COLO668 (cell line): ENCODE data around the gene SEC14L1.

ENCODE experiments used
- DNase-seq: peaks from one replicate; lab custom pipeline; 2025; ENCODE audit not compliant: unreplicated experiment; lab: John Stamatoyannopoulos, UW

Gene SEC14L1

DNA sequence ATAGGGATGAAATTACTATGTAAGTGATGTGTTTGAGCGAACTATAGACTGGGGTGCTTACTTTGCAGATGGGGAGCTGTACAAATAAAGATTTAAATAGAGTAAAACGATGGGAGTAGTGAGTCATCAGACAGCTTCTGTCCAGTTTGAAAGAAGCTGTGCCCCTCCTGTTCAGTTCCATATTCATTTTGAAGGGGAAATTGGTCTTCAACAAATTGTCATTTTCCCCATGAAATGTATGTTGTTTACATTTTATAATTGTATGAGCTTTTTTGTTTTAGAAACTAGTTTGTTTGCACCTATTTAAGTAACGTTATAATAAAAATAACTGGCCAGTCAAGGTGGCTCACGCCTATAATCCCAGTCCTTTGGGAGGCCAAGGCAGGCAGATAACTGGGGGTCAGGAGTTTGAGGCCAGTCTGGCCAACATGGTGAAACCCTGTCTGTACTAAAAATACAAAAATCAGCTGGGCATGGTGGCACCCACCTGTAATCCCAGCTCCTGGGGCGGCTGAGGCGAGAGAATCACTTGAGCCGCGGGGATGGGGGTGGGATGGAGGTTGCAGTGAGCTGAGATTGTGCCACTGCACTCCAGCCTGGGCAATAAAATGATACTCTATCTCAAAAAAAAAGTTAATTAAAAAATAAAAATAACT, 20.2 kb downstream of the SEC14L1 start:
- peak; percentile 12 for DNase-seq

DNA sequence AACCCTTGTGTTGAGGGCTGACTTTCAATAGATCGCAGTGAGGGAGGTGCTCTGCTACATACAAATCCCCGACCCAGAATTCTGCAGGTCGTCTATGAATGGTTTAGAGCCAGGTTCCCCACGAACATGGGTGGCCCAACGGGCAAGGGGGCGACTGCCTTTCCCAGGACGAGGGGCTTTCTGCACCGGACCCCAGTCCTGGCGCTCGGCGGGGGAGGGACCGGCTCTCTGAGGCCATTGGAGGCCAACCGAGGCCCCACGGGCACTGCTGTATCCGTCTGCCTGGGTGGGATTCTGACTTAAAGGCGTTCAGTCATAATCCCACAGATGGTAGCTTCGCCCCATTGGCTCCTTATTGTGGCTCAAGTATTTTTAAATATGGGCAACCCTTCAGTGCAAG, 21.2 kb downstream of the SEC14L1 start:
- no peak for DNase-seq

DNA sequence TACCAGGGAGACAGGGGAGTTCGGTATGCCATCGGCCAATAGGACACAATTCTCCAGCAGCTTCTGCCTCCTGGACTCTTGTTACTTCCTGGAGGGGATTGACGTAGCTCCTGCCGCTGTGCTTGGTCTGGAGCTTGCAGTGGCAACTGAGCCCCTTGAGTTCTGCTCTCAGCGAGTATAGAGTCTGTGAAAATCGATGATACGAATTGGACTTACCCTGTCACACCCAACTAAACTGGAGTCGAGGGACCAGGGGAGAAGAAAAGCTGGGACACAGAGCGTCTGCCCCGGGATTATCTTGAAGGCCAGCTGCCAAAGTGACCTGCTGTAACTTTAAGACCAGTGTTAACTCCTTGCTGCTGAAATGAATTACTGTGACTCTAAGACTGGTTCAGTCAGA, 22.2 kb downstream of the SEC14L1 start:
- DNase-seq: no peak

DNA sequence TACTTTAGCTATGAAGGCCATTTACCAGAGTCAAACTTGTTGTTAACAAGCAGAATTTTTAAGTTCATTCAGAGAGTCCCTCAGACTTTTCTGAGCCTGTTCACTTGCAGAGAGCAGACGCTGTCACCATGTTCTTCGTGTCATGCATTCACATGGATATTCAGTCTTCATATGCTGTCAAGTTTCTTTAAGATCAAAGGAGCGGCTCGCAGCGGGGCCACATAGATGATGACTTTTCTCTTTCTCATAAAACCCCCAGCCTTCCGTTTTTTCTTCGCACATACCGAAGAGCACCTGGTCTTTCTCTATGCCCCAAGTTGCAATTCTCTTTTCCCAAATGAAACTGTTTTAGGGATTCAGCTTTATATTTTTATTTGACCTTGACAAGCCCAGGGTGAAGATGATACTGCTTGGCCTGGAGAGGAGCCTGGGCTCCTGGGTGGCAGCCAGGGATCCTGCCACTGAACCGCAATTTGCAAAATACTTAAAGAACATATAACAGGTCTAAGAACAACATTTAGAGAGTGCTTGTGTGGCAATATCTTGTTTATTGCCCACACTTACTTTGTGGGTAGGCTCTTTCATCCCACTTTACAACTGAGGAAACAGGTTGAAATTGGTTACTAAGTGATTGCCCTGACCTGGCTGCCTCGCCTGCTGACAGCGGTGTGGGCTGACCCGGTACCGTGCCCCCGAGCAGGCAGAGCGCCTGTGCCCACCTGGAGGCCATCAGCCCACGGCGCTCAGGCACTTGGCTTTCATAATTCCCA, 22.9 kb downstream of the SEC14L1 start:
- no peak for DNase-seq

DNA sequence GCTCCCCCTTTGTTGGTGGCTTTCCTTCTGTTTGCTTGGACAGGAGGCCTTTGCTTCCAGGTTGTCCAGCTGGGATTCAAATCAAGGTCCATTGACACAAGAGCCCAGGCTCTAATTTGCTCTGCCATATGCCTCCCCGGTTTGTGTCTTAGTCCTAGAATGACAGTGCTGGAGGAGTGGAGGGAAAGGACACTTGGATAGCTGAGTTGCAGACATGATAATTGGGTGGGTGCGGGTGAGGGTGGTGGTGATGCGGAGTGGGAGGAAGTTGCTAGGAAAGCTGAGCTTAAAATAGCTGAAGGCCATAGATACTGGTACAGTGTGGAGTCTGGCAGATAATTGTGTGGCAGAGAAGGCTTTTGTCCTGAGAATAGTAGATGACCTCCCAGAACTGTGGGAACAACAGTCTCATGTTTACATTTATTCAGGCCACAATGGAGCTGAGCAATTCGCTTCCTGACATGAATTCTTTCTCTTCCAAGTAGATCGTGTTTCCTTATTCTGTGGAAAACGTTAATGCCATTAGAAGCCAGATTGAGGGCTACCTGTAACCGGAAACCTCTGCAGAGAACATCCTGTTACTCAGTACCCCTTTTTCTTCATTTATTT, 23.8 kb downstream of the SEC14L1 start:
- peak; percentile 27 for DNase-seq

DNA sequence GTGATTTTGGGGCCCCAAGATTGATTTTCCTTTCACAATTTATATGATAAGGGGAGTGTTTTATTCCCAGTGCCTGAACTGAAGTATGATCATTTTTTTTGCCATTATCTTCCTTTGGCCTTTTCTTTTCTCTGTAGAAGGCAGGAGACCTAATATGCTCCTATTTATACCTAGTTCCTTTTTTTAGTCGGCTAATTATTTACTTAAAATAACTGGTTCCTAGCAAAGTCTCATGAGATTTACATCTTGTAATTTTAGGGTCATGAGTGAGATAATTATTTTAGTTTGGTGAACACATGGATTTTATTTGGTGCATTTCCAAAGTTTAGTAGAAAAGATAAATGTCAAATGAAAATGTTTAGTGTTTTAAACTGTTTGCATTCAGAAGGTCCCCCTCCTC, 24.8 kb downstream of the SEC14L1 start:
- no peak for DNase-seq

DNA sequence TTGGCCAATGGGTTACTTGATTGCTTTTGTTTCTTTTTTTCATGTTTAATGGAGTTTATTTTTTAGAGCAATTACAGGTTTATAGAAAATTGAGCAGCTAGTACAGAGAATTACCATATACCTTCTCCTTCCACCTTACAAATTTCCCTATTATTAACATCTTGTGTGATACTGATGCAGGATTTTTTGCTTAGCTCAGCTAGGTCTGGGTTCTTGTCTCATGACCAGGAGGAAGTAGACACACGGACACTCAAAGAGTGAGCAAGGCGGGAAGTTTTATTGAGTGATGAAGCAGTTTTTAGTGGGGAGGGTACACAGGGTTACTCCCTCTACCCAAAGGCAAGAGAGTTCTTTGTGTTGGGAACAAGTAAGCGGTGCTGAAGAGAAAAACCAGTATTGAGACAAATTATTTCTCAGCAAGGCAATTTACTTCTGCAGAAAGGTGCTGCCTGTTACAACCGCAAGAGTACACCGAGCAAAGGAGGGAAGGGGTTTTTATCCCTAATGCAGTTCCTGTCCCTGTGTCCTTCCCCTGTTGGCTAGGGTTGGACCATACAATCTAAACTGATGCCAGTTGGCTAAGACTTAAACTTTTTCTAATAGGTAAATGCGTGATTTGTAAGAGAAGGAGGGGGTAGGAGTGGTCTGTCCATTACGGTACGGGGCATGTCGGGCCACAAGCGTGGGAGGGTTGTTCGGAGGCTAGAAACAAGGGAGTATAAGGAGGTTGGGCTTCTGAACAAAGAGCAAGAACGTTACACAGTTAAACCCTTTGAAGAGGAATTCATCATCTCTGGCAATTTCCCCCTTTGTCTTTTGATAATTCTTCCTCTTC, 26.9 kb downstream of the SEC14L1 start:
- no peak for DNase-seq

DNA sequence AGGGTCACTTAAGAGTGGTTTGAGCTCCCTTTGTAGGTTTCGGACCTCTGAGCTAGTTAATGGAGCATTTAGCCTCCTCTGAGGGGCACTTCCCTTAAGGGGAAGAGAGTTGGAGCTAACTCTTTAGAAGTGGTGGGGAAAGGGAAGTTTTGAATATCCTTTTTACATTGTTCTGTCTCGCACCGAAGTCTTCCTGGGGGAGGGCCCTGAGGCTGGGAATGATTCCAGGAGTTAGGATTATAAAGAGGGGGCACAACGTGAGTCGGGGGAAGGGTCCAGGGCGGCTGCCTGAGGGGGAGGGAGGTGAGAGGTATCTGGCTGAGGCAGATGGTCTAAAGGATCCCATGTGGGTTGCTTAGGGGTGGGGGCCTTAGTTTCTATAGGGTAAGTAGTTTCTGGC, 32.3 kb downstream of the SEC14L1 start:
- DNase-seq: no peak

DNA sequence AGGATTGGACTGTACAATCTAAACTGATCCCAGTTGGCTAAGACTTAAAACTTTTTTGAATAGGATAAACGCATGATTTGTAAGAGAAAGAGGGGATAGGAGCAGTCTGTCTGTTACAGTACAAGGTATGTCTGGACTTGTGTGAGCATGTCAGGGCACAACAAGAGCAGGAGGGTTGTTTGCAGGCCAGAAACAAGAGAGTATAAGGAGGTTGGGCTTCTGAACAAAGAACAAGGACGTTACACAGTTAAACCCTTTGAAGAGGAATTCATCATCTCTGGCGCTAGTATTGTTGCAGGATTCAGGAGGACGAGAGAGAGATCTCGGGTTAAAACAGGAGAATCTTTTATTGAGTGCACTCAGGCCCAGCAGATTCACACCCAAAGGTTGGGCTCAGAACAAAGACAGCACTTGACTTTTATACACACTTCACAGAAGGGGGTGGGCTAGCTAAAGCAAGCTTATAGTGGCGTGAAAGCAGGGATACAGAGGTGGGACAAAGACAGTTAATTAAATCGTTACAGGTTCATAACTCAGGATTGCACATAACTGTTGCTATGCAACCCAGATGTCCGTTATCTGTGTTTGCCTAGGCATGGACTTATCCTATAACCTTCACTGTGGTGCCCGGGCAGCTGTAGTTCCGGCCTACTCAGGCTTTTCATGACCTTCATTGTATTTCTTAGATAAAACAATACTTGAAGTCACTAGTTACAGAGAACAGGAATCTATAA, 34.3 kb downstream of the SEC14L1 start:
- DNase-seq: no peak

DNA sequence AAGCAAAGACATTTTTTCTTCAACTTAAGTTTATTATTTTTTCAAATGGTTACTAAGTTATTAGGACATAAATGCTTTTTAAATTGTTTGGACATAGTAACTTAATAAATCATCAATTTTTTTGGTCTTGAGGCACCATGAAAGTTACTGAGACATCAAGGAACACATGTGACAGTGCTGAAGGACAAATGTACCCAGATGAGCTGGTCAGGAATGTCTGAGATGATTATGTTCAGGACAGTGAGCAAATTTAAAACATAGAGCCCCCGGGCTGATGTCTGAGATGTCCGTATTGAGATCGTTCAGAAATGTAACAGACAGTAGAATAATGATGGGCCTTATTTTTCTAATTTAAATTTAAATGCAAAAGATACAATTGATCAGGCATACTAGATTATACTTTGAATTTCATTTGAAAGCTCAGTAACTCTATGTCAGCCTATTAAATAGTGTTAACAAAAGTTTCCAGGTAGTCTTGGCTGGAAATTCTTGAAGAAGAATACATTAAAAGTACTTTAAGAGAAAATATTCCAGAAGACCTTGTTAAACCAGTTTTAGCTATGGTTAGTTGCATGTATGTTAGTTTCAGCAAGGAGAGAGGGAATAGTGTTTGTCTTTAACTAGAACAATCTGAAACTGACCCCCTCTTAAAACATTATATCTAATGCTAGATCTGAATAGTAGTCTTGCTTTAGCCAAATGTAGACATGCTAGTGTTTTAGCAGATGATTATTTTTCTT, 36.4 kb downstream of the SEC14L1 start:
- DNase-seq: no peak

DNA sequence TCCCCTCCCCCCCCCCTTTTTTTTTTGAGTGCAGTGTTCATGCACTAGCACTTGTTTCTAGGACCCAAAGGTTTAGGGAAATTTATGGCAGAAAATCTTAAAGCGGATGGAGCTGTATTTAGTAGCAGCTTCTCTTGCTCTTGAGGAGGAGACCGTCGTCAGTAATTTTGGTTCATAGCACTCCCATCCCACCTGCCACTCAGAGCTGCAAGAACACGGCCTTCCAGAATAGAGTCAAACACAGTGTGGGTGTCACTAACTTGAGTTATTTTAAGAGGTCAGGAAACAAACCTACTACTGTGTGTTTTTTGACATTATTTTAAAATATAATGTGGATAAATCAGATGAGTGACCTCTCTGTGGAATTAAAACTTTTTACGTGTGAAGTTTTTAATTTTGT, 37.3 kb downstream of the SEC14L1 start:
- no peak for DNase-seq

DNA sequence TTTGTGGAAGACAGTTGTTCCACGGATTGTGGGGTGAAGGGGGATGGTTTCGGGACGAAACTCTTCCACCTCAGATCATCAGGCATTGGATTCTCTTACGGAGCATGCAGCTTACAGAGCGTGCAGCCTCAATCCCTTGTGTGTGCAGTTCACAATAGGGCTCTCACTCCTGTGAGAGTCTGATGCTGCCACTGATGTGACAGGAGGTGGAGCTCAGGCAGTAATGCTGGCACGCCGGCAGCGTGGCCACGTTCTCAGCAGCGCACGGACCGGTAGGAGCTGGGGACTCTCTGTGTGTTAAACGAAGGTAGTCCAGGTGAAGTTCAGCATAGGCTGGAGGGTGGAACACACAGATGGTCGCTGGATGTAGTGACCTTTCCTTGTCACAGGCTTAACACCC, 37.8 kb downstream of the SEC14L1 start:
- no peak for DNase-seq

DNA sequence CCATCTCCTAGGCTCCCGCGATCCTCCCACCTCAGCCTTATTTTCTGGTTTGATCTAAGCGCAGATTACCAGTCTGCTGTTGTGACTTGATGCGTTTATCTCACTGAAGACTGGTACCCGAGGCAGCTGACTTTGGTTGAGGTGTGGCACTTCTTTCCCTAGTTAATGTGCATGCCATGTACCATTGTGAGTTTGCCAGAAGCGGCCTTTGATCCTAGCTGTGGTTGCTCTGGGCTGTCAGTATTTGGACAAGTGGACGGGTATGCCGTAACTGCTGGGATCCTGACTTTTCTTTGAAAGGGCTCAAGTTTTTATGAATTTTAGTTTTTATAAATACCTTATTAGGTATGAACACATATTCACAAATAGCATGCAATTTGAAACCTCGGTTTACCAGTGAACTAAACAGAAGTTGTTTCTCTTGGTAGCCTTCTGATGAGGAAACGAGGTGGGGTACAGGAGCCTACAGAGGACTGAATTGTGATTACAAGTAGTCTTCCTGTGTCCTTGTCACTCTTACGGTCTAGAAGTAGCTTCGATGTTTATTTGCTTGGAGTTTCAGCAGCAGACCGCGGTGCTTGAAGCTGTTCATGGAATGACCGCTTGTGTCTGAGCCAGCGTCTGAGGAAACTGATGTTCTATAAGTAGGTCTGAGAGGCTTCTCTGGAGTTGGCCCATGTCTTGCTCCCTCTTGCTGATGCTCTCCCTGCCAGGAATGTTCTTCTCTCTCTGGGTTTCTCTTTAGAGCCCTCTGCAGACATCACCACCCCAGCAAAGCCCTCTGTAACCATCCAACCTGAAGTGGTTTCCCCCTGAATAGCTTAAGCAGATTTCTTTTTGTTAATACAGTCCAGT, 40.0 kb downstream of the SEC14L1 start:
- DNase-seq: no peak

DNA sequence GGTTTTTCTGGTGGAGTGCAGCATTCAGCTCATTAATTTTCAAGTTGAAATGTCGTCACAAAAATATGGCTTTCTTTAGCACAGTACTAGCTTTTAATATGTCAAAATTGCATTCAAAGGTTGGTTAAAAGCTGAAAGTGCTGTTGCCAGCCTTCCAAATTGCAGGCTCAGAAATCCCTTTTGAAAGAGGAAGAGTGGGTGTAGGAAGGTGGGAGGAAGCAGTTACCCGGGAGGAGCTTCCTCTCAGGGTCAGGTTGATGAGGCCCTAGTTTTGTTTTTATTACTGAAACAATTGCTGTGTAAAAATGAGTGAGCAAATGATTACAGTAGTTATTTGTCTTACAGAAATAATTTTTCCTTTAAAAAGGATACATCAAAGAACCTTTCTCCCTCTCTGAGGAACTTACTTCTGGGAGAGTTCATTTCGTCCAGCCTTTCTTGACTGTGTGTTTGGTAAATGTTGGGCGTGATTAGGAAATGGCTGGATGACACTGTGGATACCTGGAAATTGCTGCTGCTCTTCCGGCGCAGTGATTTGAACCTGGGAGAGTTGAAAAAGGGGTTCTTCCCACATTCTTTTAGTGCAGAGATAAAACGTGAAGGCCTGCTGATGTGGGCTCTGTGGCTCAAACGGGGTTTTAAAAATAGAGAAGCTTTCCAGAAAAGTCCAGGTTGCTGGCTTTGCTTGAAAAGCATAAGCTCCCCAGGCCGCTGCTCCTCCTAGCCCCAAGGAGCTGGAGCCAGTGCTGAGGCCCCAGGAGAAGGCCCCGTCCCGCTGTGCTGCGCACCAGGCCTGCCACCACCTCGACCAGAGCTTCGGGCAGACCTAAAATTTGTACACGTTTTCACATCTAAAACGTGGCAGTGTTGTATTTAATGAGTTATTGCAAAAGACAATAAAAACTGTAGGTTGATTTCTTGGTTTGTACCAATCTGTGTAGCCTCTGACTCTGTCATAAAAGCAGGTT, 41.7 kb downstream of the SEC14L1 start:
- no peak for DNase-seq

DNA sequence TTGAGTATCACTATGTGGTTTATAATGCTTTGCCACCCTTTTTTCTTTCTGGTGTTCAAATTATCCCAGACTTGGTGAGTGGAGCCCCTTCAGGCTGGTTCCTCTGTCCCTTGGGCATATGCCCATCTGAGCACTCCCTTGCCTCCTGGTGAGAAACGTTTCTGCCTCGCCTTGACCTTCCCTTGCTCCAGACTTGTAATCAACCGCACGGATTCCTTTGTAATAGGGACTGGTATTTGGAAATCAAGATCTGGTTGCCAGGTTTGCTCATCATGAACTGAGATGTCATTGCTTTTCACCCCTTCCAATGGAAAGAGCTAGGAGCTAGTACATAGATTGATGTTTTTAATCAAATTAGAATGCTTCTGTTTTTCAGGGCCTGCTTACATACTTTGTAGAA, 43.7 kb downstream of the SEC14L1 start:
- no peak for DNase-seq

DNA sequence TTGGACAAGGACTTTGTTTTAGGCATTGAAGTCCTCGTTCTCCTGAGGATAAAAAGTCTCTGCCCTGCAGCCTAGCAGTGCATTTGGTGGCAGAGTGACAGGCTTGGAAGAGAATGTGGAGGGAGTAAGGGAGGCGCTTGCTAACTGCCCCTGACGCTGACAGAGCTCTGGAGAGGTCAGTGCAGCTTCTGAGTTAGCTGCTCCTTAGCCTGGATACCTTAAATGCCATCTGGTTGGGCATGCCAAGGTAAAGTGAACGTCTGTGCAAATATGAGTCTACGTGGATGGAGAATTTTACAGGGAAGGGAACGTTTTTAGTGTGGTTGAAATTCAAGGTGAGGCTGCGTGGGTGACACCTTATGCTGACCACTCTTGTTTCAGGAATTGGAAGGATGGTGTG, 44.4 kb downstream of the SEC14L1 start:
- no peak for DNase-seq

DNA sequence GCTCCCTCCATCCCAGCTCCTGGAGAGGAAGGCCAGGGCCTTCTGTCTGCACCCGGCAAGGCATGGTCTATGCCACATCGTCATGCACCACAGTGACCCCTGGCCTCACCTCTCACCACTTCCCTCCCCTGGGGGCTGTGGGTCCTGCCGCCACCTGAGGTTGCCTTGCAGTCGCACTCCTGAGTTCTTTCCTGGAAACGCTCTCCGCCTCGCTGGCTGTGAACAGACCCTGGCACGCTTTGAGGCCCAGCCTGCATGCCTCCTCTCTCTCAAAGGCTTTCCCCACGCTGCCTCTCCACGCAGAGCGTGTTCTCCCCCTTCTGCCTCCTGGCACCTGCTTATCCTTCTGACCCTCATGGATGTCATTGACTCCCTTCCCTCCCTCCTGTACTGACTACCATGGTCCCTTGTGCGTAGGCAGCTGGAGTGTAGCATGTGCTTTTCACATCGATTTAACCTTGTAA, 45.4 kb downstream of the SEC14L1 start:
- DNase-seq: peak; percentile 3
